Measurements from ENCODE around the gene NTPCR. TPM values are rescaled to one million over a fixed set of nuclear protein-coding genes. Genes with fewer than 3 reads are reported as not detected.
"Not testable (repeated sequence)": the region's sequence is repeated elsewhere in the genome, so short reads cannot be mapped to it uniquely, and the experiment has no call there.

The NTPCR gene
- total RNA-seq, 1 donor from 2014 or later, result 52.2 TPM

DNA sequence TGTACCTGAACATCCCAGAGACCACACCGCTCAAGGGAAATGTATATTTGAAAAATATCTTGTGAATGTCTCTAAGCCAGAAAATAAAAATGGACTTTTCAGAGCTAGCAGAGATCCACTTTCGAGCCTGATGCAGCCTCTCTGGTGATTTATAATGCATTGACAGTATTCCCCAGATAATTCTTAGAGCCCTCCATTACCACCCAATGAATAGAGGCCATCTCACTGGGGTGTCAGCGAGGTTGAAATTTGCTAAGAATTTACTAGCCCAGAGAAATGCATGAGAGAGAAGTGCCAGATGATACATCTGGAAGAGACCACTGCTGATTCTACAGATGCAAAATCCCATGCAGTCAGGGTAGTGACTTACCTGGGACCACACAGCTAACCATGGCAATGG lies 25.5 kb upstream of the NTPCR start:
- ATAC-seq, result no peak
- no peak for DNase-seq
- intact Hi-C loops (cut with micrococcal nuclease), result no loop called here

DNA sequence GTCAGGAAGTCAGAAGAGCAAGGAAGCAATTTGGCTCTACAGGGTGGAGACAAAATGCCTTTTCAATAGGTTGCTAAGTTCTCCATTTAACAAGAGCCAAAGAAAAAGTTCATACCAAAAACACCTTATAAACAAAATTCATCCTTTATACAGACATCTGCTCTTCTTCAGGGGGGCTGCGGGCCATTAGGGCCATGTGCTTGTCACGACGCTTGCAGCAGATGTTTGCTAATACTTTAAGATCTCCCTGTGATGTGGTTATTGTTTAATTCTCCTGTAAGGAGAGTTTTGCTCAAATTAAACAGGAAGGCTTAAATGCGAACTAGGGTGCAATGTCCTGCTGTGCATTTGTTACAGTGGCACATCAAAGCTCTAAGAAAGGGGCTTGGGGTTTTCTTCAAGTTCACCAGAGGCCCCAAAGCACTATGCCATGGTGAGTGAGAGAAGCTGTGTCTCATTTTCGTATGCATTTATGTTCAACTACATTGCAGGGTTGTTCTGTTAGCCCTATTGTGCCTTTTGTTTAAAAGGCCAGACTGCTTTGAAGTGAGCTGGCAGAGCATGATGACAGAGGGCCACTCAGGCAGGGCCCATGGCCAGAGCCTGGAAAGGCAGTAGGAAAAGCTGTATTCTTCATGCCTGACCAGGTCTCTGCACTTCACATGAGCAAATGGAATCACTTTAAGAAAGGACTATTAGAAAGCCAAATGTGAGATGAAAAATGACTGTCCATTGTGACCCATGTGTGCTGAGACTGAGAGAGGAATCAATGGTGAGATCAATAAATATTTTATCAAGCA lies 24.8 kb upstream of the NTPCR start:
- intact Hi-C loops (cut with micrococcal nuclease), result no loop called here

DNA sequence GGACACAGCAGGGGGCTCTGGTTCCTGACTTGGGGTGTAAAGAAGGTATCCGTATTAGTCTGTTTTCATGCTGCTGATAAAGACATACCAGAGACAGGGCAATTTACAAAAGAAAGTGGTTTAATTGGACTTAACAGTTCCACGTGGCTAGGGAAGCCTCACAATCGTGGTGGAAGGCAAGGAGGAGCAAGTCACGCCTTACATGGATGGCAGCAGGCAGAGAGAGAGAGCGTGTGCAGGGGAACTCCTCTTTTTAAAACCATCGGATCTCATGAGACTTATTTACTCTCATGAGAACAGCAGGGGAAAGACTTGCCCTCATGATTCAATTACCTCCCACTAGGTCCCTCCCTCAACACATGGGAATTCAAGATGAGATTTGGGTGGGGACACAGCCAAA lies 23.2 kb upstream of the NTPCR start:
- DNase-seq; ATAC-seq; intact Hi-C loops (cut with micrococcal nuclease): not testable (repeated sequence)

More for the DNA sequence above, 24.8 kb upstream of the NTPCR start:
- DNase-seq (no peak), ATAC-seq (no peak)

DNA sequence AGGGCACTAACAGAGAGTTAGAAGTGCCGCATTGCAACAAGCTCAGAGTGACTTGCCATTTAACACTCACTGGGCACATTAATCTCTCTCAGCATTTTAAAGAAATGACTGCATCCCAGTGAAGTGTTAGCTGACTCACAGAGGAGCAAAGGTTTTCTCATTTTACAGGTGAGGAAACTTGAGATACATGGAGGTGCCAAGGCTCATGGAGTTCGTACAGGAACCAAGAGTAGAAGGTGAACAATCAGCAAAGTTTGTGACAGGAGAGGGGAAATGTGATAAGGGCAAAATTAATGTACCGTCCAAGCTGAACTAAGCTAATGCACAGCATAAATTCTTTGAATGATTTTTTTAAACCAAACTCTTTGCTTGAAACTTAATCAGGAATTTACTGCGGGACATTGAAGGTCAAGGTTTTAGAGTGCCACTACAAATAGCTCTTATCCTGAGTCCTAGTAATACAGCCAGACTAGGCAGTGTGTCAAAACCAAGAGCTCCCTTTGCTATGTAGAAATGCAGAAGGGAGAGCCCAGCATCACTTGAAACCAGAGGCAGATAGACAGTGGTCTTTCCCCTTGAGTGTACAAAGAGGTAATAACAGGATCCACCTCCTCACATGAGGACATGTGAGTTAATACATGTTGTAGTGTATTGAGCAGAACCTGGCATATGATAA lies 22.4 kb upstream of the NTPCR start:
- intact Hi-C loops (cut with micrococcal nuclease), result no loop called here
- ATAC-seq (peak; percentile 74), DNase-seq (no peak)

DNA sequence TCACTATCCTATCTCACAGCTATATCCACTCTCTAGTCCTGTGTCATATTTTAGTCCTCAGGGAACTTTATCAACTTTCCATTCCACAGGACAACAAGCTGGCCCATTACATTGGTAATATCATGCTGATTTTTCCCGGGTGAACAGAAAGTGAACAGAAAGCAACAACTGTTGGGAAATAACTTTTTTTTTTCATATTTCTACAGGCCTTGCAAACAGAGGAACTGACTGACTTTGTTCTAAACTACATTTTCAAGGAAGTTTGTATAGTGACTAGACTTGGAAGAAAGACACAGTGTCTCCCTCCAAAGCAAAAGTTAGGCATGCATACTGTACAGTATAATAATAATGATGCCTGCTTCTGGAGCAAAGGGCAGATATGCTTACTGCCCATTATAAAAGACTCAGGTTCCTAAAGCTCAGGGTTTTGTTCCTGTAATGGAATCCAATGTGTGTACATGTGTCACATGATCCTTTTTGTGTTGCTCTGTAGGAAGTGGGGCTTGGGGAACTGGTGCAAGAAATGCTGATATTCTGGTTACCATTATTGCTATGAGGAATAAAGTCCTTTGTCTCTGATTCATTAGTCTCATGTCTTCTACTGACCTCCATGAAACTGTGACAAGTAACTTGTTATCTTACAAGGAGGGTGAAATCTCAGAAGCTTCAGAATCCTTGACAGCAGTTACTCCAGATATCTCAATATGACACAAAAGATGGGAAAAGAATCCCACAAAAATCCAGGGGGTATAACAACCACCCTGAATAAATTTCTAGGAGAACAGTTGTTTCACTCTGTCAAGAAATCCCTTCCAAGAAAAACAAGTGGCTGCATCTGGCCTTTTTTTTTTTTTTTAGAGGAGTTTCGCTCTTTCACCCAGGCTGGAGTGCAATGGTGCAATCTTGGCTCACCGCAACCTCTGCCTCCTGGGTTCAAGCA lies 17.7 kb upstream of the NTPCR start:
- intact Hi-C loops (cut with micrococcal nuclease), result no loop called here
- ATAC-seq (no peak), DNase-seq (no peak)

DNA sequence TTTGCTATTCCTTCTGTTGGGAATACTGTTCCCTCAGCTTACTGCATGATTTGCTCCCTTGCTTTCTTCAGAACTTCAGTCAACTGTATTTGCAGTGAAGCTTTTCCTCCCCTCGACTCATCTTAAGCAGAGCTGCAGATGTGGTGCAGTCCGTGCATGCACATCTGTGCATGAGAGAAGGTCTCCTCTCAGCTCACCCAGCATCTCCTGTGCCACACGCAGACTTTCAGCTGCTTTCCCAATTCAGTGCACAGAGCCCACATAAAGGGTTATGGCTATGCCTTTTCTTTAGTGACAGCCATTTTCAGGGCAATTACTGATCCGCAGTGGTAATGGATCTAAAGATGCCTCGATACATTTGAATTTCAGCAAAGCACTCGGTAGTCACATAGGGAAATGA lies 13.5 kb upstream of the NTPCR start:
- intact Hi-C loops (cut with micrococcal nuclease), result no loop called here
- DNase-seq (no peak), ATAC-seq (no peak)

DNA sequence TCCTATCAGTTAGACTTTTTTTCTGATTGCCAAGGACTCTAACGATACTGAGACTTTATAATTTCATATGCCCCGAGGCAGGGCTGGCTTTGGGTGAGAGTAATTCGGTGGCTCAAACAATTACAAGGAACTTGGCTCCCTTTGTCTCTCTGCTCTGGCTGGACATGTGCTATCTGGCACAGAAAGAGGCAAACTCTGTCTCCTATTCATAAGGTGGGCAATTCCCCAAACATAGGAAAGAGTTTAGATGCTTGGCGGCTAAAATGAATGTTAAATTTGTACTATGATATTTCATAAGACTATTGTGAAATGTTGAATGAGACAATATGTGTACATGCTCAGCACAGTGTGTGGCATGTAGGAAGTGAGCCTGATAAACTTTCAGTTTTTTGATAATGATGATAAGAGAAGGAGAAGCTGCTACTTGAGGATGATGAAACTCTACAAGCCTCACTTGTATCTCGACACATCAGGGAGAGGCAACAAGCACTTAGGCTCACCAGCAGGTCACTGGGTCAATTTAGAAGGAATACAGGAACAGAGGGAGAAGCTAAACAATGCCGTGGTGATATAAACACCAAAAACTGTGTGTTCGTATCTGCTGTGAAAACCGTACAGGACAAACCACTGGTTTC lies 12.6 kb upstream of the NTPCR start:
- no peak for ATAC-seq
- intact Hi-C loops (cut with micrococcal nuclease), result no loop called here
- no peak for DNase-seq

DNA sequence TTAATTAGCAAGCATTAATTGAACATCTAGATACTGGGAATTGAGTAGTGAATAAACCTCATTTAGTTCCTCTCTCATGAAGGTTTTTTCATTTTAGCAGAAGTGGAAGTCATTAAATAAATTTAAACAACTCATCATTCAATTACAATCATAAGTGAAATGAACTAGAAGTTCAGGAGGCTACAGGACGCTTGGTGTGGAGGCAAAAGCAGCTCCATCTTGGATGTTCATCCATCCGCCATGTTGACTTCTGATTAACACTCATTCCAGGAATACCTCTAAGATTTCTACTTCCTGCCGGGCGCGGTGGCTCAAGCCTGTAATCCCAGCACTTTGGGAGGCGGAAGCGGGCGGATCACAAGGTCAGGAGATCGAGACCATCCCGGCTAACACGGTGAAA lies 11.5 kb upstream of the NTPCR start:
- intact Hi-C loops (cut with micrococcal nuclease), result no loop called here
- ATAC-seq (no peak), DNase-seq (no peak)

DNA sequence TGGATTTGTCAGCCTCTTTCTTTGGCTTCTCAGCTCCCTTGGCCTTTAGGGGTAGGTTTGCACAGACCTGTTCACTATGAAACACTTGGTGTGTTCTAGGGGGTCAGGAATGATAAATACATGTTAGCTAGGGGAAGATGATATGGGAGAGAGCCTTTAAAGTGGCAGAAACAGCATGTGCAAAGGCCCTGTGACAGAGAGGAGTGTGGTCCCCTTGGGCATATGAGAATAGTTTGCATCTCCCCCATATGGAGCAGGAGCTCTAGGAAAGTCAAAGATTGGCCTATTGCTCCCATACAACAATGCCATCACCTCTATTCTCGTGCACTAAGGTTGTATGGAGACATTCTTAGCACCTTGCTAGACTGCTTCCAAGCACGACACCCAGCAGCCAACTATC lies 10.7 kb upstream of the NTPCR start:
- intact Hi-C loops (cut with micrococcal nuclease), result no loop called here
- no peak for DNase-seq
- ATAC-seq, result no peak

DNA sequence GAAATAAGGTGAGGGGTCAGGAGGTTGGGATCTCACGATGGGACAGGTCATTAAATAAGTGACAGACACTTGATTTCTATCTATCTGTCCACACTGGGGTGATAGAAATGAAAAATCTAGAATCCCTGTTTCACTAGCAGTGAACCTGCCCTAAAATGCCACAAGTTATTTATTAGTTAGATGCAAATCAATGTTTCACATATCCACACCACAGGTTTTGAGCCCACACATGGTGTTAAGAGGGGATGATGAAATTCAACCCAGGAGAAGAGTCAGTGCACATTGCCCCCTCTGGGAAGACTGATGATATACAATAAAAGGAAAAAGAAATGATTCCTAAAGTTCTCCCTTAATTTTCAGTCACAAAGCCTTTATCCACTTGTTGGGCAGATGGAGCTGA lies 10.1 kb upstream of the NTPCR start:
- intact Hi-C loops (cut with micrococcal nuclease), result no loop called here
- no peak for ATAC-seq
- no peak for DNase-seq

DNA sequence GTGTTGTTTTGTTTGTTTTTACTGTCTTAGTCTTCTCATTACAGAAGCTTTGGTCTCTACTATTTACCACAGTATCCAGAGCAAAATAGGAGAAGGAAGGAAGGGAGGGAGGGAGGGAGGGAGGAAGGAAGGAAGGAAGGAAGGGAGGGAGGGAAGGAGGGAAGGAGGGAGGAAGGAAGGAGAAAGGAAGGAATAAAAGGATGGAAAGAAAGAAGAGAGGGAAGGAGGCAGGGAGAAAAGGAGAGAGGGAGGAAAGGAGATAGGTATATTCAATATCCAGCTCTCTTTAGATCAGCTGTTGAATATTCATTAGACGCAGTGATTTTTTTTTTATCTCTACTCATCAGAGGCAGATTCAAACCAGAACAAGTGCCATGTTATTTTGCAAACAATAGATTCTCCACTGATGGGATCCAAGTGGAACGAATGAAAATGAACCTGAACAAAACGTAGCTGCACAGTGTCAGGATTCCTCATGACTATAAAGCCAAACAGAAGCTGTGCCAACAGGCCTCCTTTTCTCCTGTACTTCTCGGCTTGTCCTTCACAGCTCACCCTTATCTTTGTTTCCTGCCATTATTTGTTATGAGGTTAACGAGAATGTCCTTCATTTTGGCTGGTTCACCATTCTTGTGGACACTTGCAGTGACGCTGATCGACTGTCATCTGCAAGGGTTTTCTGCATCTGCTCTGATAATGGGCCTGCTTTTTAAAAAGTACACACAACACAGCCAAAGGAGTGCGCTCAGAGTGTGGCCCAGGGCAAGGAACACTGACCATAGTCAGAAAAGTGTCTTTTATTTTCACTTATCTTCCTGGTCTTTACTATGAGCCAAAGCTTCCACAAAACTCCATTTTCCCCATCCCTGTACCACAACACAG lies 7.8 kb upstream of the NTPCR start:
- intact Hi-C loops (cut with micrococcal nuclease), result no loop called here
- no peak for ATAC-seq
- DNase-seq, result no peak

DNA sequence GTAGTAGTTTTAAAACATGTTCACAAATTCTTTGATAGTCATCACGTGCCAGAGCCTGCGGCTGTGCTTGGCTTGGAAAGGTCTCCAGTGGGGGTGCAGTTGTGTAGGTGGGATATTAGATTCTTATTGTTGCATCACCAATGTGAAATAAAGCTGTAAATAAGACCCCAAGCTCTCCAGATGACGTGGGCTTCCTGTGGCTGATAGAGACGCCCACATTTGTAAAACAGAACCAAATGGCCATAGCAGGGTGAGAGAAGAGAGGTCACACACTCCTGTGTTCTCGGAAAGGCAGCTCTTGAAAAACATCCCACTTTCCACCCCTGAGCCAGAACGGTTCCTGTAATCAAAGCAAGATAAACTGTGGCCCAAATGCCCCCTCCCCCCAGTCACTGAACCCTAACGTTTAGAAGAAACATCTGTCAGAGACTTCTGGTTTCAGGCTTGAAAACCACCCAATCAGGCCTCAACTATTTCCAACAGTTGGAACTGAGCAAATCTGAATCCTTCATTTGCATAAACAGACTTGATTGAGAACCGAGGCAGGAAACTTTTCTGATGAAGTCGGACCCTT lies 6.6 kb upstream of the NTPCR start:
- intact Hi-C loops (cut with micrococcal nuclease), result no loop called here

DNA sequence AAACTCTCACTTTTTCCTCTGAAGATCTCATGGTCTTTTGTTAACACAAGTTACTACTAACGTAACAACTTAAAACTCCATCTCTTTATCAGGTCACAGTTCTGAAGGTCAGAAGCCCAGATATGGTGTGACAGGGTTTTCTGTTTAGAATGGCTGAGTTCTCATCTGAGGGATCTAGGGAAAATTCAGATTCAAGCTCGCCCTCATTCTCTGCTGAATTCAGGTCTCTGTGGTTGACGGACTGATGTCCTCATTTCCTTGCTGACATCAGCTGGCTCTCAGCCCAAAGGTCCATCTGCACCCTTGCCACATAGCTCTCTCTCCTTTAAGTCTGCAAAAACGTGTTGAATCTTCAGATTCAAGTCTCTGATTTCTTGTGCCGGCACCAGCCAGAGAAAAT lies 6.1 kb upstream of the NTPCR start:
- intact Hi-C loops (cut with micrococcal nuclease), result no loop called here
- DNase-seq (no peak), ATAC-seq (no peak)

More for the DNA sequence above, 6.6 kb upstream of the NTPCR start:
- no peak for ATAC-seq
- no peak for DNase-seq

DNA sequence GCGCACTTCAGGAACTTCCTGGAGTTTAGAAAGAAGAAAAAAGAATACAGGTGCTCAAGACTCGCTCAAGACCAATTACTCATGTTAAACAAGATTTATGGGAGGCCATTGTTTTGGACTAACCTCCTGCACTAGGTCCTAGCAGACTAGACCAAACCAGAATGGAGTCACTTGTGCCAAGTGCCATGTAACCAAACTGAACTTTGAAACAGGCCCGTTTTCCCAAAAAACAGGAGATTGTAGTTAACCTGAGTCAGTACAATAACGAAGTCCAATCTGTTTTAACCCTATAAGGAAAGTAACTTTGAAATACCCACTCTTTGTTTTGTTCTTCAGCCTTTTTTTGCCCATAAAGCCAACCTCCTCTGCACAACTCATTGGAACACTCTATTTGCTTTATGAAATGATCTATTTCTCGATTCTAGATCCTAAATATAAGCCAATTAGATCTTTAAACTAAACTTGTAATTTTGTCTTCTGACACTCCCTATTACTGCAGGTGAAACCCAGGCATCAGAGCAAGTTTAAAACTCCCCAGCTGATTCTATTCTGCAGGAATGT lies 695 bp upstream of the NTPCR start:
- intact Hi-C loops (cut with micrococcal nuclease), result no loop called here
- no peak for ATAC-seq
- no peak for DNase-seq

DNA sequence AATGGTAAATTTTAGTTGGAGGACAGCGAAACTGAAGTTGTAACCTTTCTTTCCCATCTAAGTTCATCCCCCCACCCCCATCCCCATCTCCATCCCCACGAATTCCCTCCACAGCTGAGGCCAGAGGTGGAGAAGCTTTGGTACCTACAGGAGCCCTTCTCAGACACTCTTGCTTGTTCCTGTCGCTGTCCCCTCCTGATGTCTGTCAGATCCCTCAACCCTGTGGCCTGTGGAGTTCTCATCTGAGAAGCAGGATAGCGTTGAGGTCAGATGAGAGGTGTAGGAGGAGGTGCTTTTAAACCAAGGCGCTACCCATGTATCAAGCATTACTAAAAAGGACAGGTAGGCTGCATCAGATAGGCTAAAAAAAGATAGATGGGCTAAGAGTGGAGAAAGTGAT lies 769 bp downstream of the NTPCR start:
- ATAC-seq (peak; percentile 52), DNase-seq (no peak)
- intact Hi-C loops (cut with micrococcal nuclease), result no loop called here

DNA sequence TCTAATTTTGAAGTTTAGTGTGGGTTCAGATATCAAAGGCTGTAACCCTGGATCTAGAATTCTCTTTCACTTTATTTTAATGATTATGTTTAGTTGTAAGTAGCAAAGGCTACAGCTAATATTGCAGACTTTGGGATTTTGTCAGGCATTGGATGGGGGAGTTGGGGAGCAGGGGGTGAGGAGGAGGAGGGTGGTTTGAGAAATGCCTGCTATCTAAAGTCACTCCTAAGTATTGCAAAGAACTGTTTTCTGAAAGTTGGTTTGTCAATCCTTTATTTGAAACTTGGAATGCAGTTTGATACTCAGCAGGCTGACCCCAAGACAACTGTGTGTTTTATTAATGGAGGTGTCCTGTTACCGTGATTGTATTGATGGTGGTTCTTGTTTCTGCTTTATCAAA lies 1.2 kb downstream of the NTPCR start:
- intact Hi-C loops (cut with micrococcal nuclease), result no loop called here
- ATAC-seq, result no peak

DNA sequence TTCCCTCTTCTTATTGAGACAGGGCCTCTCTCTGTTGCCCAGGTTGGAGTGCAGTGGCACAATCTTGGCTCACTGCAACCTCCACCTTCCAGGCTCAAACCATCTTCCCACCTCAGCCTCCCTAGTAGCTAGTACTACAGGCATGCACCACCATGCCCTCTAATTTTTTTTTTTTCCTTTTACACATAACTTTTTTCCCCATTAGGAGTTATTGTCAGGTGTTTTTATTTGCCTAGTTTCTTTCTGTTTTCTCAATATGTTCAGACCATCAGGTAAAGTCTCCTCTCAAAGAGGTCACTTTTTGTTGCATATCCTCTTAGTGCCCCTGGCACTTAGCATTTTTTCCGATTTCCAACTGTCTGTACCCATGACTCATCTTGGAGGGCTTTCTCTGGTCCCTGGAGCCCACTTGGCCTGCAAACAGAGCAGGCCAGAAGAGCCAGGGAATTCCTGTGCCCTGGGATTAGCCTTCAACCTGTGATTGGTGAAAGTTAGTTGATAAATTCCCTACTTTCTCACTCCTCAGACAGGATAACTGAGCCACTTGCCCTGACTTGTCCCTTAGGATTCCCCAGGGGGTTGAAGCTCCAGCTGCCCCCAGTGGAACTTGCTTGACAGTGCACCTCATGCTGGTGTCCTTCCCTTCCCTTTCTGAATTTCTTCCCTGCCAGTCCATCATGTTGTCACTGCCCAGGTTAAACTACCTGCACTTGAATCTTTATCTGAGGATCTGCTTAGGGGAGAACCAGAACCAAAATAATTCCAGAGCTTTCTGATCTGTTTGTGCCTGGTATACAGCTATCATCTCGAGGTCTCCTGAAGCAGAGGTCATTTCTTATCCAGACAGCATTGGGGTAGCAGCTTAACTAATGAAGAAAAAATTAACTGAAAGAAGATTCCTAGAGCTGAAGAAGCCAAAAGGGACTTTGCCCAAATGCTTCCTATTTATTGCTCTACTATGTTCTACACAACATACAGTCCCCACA lies 2.4 kb downstream of the NTPCR start:
- ATAC-seq (peak; percentile 19), DNase-seq (no peak)
- intact Hi-C loops (cut with micrococcal nuclease), result no loop called here

More for the DNA sequence above, 1.2 kb downstream of the NTPCR start:
- DNase-seq, result no peak

Measured in left ventricle myocardium superior (tissue), 1 donor.